GM19239 (cell line): ENCODE data around the gene GBA3.

ENCODE experiments used
- DNase-seq: peaks from one replicate; pipeline ENCODE4 v3.0.0; 2011; ENCODE audit warnings: low spot score; ENCODE audit not compliant: insufficient read length
- FAIRE-seq: peaks from 2 replicates; lab custom pipeline; 2011; peaks lifted over from hg19 to GRCh38; lab: Jason Lieb, UNC

GBA3 gene

DNA sequence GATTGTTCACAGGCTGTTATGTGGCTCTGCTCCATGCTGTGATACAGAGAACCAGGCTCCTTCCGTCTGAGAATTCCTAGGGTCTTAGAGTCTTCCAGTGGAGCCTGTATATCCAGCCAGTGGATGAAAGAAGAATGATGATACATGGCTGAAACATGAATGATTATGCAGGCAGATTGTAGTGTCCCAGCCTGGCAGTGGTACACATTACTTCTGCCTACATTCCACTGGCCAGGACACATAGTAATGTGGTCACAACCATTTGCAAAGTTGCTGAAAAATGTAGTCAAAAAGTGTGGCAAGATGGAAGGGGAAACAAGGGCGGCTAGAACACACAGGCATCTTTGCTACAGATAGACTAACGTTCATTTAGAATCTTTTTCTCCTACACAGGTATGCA is 4.5 kb upstream of the GBA3 start:
- FAIRE-seq (no peak), DNase-seq (no peak)

DNA sequence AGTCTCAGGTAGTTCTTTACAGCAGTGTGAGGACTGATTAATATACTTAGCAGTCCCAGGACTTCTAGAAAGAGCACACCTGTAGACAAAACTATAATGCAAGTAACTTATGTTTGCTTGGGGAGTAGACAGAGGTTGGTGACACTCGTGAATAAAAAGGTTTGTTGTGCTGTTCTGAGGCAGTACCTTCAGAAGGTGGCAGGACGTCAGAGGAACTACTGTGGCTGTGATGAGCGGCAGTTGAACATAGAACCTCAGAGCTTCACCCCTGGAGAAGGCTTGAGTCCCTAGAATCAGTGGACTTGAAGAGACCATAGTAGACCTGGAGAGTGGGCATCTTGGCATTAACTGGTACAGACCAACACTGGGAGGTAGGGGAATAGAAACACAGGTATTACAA is 3.3 kb upstream of the GBA3 start:
- no peak for DNase-seq
- no peak for FAIRE-seq

DNA sequence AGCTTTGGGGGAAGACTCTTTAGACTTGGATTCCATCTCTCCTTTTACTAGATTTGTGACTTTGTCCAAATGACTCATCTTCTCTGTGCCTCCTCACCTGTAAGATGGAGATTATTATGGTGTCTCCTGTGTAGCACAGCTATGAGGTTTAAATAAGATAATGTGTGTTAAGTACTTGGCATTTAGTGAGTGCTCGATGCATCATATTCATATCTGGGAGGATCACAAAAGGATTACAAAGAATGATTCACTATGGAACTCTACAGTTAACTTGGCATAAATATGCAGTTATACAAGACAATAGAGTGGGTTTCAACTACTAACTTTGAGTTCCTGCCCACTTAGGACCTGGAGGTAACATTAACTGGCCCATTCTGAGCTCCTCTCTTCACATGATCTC is 2.3 kb downstream of the GBA3 start:
- DNase-seq (no peak), FAIRE-seq (no peak)

DNA sequence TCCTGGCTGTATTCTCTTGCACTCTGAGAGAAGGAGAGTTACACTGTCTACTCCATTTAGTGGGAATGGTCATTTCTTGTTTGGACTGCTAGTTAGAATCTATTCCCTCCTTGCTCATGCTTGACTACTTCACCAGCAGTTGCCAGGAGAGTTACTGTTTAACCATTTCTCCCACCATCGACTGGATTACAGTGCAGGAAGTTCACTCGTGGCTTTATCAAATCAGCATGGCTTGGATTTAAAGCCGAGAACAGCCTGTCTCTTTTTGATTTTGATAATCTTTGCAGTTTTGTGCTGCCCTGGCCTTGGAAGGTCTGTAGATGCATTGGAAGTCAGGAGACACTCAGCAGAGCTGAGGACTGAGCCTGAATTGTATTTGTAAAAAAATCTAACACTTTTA is 3.2 kb downstream of the GBA3 start:
- FAIRE-seq (no peak), DNase-seq (no peak)

DNA sequence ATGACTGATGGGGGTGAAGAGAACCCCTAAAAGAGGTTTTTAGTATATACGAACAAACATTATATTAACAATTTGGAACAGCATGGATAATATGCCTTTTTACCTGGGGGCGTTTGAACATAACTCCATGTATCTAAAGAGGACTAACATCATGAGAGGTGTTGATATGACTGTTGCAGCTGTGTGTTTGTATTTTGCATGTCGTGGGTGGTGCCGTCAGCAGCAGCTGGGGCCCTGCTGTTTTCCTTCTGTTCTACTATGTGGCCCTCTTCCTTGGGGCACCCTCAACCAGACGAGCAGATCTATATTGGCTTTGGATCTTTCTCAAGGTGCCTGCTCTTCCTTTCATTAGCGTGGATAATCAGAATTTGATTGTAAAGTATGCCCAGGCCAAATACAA is 11.2 kb downstream of the GBA3 start:
- no peak for DNase-seq
- no peak for FAIRE-seq

DNA sequence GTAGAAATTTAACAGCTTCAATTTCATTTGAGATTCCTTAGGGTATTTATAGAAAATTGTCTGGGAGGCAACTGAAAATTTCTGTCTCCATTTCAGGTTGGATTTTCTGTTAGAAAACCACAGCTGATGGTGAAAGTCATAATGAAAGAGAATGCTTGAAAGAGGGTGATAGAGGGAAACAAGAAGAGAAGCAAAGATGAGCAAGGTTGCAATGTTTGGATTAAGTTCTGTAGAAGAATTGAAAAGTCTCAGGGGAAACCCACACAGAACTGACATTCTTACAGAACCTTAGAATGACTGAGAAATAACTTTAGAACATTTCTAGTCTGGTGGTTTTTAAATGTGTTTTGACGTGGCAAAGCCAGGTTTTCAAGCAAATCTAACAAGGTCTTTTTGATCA is 14.7 kb downstream of the GBA3 start:
- FAIRE-seq (no peak), DNase-seq (no peak)

DNA sequence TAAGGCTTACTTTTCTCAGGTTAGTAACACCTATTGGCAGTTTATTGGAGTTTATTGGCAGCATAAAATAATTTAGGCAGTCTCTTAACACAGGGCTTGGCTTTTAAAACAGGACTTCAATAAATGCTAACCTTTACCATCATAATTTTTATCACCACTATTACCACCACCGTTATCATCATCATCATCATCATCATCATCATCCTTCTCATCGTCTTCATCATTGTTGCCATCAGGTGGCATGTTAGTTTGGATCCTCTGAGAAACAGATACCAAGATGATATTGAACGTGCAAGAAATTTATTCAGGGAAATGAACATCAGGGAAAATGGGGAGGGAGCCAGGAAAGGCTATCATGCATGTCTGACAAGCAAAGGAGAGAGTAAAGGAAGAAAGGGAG is 16.2 kb downstream of the GBA3 start:
- no peak for FAIRE-seq
- DNase-seq, result no peak

DNA sequence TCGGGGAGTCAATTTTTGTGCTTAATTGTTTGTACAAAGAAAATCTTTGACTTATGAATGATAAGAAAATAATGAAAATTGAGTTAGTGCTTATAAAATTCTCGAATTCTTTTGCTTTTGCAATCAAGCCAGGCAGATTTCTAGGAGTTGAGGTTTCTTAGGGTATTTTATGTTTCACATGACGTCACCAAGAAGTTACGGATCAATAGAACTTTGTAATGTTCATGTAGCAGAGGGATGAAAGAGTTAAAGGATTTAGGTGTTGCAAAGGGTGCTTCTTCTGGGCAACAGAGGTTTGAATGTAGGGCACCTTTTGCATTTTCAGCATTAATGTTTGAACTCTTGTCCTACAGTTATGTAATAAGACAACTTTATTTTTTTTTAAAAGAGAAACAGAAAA is 19.4 kb downstream of the GBA3 start:
- no peak for DNase-seq
- no peak for FAIRE-seq

DNA sequence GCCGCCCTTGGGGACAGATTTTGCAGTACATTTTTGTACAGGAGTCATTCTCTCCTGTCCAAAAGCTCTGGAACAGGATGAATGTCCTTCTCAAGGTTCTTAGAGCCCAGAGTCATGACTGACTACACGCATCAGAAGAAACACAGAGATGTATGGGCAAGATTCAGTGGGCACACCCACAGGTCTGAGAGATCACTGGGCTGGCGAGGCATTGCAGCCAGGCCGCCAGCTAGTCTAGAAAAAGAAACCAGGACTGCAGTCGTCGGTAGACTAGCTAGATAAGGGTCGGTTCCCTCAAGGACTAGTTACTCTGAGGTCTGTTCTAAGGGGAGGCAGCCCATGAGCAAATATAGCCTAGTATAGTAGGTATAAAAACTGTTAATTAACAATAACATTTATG is 19.8 kb downstream of the GBA3 start:
- DNase-seq, result no peak
- FAIRE-seq, result no peak

DNA sequence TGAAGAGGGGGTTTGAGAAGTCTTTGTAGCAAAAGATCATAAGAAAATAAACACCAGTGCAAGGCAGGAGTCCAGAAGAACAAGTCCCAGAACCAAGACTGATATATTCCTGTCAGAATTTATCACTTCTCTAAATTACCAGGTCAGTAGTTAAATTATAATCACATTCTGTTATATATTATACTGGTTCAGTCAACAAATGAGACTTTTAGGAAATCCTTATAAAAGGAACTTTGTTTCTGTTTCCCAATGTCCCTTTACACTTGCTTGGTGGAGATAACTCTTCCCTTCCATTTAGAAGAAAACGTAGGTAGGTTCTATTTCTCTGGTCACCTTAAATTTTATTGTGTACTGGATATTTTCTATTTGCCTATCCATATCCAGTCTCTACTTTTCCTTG is 21.1 kb downstream of the GBA3 start:
- no peak for DNase-seq
- FAIRE-seq, result no peak

DNA sequence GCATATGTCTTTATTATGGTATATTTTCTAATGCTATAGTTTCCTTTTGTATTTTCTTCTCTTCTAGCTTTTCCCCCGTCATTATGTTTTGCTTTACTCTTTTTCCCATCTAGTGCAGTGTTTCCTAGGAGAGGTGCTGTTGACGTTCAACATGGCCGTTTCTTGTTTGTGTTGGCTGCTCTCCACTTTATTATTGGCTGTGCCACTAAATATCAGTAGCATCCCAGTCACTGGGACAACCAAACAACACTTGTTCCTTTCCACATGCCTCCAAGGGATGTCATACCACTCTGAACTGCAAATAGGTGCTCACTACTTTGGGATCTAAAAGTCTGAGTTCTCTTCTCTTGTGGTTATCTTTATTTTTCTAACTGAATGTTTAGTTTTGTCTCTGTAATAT is 26.5 kb downstream of the GBA3 start:
- DNase-seq, result no peak
- no peak for FAIRE-seq

DNA sequence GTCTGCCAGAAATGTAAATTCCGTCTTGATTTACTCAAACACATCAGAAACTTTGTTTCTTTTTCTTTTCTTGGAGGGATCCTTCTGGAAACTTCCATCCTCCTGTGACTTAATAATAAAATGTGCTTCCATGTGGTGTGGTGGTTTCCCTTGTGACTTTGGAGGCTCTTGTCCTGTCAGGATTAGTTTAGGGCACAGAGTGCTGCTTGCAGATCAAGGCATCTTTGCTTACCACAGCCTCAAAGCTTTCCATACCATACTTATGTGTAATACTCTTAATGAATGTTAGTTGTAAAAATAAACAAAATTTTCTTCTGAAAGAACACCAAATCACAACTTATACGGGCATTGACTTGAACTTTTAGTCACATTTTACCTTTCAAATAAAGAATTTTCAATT is 27.4 kb downstream of the GBA3 start:
- no peak for FAIRE-seq
- DNase-seq, result no peak

DNA sequence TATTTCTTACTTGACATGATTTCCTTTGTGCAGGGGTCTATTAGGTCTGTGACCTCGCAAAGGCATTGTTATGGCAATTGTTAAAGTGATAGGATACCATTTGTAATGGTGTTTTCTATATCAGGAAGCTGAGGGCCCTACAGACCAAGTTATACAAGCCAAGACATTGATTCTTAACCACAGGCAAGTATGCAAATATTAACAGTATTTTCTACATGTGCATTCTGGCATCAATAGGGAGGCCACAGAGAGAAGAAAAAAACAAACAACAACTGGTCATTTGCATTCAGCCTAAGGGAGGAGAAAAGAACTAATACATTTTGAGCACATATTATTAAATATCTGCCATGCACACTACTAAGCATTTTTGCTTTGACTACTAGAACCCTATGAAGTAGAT is 28.5 kb downstream of the GBA3 start:
- FAIRE-seq (no peak), DNase-seq (no peak)

DNA sequence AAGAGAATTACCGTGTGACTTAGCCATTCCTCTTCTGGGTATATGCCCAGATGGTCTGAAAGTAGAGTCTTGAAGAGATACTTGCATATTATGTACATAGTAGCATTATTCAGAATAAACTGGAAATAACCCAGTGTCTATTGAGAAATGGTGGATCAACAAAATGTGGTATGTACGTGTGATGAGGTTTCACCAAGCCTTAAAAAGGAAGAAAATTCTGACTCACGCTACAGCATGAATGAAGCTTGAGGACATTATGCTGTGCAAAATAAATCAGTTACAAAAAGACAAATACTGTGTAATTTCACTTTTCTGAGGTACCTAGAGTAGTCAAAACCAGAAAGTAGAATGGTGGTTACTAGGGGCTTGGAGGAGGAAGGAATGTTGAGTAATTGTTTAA is 37.3 kb downstream of the GBA3 start:
- DNase-seq (no peak), FAIRE-seq (no peak)

DNA sequence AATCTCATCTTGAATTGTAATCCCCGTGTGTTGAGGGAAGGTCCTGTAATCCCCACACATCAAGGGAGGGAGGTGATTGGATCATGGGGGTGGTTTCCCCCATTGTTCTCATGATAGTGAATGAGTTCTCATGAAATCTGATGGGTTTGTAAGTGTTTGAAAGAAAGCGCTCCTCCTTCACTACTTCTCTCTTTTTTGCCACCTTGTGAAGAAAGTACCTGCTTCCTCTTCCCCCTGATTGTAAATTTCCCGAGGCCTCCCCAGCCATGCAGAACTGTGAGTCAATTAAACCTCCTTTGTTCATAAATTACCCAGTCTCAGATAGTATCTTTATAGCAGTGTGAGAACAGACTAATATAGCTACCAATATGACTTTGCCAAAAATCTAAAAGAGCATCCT is 41.1 kb downstream of the GBA3 start:
- FAIRE-seq (no peak), DNase-seq (no peak)

DNA sequence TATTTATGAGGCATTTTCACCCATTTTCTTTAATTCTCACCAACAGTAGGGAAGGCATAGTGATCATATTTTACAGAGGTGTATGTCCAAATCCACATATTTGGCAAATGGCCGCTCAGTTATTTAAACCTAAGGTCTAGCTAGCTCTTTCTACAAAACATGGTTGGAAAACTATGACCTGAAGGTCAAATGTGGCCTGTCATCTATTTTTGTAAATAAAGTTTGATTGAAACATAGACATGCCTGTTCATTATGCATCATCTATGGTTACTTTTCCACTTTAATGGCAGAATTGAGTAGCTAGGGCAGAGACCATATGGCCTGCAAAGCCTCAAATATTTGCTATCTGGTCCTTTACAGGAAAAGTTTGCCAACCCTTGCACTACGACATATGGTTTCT is 44.2 kb downstream of the GBA3 start:
- DNase-seq, result no peak
- FAIRE-seq, result no peak

DNA sequence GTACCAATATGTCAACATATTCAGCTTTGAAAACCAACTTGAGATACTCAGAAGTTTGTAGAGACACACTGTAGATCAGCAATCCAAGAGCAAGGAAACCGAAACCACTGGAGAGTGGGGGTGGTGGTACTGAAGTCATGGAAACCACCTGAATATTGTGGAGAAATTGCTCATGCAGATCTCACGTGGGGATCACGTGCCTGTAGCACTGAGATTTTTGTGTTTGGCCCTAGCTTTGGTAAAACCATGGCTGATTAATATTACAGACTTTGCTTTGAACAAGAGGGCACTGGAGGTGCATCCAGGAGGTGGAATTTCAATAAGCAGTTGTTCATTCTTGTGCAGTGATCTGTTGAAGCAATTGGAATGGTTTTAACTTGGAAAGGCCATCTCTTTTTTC is 47.2 kb downstream of the GBA3 start:
- FAIRE-seq (no peak), DNase-seq (no peak)

DNA sequence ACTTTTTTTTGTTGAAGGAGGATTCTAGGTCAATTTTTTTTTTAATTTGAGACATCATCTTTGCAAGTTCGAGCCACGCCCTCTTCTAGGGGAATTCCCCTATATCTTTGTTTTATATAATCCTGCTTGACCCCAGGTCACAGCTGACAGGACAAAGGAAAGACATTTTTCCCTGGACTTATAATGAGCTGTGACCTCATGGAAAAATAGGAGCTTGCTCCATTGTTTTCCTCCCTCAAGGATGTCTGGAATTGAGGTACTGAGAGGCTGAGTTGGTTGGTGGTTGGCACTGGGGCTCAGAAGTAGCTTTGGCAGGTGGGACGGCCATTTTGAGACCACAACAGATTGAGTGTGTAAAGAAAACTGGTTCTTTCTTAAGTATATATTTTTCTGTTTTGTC is 49.0 kb downstream of the GBA3 start:
- DNase-seq (no peak), FAIRE-seq (no peak)

DNA sequence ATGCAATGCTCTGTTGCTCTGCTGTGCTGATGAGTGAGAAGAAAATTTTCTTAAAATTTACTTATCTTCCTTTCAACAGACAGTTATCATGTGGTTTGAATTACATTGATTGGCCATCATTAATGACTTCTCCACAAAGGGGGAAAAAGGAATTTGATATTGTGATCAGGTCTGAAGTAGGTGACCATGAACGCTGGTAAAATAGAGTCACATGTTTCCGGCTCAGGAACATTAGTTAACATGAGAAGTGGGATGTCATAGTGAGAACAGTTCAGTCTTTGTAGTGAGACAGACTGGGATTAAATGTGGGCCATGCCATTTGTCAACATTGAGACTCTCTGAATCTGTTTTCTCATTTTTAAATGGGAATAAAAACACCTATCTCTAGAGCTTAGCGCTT is 50.6 kb downstream of the GBA3 start:
- FAIRE-seq, result no peak
- no peak for DNase-seq

DNA sequence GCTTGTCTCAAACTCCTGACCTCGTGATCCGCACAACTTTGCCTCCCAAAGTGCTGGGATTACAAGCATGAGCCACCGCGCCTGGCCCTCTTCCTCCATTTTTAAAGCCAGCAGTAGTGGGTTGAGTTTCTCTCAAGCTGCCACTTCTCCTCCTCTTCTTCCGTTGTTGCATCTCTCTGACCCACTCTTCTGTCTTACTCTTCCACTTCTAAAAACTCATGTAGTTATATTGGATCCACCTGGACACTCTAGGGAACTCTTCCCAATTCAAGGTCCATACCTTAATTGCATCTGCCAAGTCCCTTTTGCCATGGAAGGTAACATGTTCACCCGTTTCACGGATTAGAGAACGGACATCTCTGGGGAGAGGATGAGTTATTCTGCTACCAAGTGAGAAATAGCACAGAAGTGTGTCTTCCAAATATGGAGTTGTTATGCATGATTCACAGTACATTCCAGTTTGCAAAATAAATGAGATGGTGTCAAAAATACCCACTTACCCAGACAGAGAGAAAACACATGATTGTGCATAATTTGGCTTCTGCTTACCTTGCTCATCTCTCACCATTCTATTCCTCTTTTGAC is 51.8 kb downstream of the GBA3 start:
- no peak for DNase-seq
- no peak for FAIRE-seq

DNA sequence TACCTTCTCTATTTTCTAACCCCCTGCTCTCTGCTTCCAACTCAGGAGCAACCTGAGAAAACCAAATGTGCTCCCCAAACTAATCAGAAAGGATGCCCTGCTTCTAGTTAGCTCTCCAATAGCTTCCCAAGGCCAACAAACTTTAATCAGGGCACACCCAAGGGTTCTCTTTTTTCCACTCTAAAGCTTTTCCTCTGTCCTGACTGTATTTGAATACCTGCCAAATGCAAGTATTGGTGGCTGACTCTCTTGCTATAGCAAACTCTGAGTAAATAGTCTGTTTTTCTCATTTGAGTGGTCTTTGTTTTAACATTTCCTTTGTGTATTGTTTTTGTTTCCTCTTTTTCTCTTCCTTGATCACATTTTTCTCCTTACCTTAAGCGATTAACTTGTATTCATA is 52.5 kb downstream of the GBA3 start:
- FAIRE-seq (no peak), DNase-seq (no peak)

DNA sequence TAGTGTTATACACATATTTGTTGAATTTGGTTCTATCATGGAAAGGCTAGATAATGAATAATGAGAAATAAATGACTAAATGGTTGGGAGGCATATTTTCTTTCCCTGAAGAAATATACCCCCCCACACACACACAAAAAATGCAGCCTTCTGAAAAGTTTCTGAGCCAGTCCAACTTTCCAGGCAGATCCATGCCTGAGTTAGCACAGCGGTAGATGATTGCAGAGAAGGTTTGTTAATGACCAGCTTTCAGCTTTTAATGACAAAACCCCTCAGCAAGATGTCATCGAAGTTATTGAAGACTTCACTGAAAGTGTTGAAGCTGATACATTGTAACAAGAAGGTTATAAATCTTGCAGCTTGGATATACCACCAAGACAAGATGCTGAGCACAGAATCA is 61.4 kb downstream of the GBA3 start:
- no peak for FAIRE-seq
- DNase-seq, result no peak

DNA sequence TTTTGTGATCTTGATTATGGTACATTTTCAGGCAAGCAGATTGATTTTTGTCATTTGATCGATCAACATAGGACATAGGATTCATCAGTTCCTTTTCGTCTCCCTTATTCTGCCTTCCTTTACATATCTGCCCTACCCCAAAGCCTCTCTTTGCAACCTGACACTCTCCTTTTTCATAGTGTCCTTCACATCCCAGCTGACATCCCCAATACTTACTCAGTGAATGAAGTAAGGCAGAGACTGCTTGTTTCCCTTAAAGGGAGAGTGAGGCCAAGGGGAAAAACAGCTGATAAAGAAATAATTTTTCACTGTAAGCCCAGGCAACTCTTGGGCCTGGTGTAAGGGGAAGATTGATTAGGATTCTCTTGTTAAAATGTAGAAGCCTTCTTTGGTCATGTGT is 69.8 kb downstream of the GBA3 start:
- FAIRE-seq (no peak), DNase-seq (no peak)
